ENCODE data around the gene NKAIN1.
"Not testable (repeated sequence)": the region's sequence is repeated elsewhere in the genome, so short reads cannot be mapped to it uniquely, and the experiment has no call there.

The NKAIN1 gene
- 0 reads per million in 2 donors for total RNA-seq

- no peak for DNase-seq
Measured at GRCh38 chr1:31239653-31240241, at the start of gene NKAIN1. TSS of gene NKAIN1 (minus strand) at chr1:31239887. CDS start at chr1:31239547, 340 bp downstream.

DNA sequence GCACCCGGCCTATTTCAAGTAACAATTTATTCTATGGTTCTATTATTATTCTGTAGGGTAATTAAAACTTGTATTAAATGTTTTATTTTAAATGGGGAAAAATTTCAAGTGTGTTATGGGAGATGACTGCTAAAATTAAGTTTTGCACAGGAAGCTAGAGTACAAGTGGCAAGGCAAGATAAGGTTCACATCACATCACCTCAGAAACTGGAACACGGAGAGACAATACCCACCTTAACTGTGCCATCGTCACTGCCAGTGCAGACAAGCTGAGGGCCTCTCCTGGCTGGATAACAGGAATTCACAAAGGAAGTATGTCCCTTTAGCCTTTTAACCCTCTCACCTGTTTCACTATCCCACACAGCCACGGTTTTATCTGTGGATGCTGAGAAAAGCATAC is 49.3 kb upstream of the NKAIN1 start:
- no peak for DNase-seq

DNA sequence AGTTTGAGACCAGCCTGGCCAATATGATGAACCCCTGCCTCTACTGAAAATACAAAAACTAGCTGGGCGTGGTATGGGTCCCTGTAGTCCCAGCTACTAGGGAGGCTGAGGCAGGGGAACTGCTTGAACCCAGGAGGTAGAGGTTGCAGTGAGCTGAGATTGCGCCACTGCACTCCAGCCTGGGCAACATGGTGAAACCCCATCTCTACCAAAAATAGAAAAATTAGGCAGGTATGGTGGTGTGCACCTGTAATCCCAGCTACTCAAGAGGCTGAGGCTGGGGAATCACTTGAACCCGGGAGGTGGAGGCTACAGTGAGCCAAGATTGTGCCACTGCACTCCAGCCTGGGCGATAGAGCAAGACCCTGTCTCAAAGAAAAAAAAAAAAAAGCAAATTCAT is 48.1 kb upstream of the NKAIN1 start:
- not testable (repeated sequence) for DNase-seq

- DNase-seq, result not testable (repeated sequence)
Measured at GRCh38 chr1:31282426-31282825, 42.7 kb upstream of the NKAIN1 start.

DNA sequence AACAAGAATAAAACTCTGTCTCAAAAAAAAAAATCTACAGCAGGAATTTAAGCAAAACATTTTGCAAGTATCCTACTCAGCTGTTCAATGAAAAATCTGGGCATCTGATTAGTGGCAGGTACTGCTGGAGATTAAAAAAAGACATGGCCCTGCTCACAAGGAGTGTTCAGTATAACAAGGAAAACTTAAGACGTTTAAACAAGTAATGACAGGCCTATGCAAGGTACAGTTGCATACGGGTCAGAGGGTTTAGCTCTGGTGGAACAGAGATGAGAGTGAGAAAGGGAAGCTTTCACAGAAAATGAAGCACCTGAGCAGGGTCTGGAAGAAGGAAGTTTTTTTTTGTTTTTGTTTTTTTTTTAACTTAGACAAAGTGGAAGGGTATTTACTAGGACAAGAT is 33.9 kb upstream of the NKAIN1 start:
- no peak for DNase-seq

GRCh38 chr1:31272369-31272768 is 32.7 kb upstream of the NKAIN1 start:
- DNase-seq, result no peak

GRCh38 chr1:31266547-31266946 is 26.9 kb upstream of the NKAIN1 start:
- DNase-seq, result no peak

DNA sequence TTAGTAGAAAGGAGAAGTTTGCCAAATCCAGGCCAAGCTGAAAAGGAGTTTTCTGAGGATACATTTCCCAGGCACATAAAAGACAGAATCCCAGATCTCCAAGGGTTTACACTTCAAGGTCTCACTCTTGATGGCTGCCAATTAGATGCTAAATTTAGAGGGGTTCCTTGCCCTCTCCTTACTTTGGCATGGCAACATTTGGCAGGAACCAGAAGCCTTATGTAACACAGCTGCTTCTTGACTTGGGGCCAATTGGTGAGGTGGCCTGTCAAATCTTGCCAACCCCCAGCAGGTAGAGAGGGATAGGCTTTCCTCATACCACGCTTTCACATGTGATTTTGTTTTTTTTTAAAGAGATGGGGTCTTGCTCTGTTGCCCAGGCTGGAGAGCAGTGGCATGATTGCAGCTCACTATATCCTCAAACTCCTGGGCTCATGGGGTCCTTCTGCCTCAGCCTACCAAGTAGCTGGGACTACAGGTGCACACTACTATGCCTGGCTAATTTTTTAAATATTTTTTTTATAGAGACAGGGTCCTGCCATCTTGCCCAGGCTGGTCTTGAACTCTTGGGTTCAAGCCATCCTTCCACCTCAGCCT is 25.2 kb upstream of the NKAIN1 start:
- no peak for DNase-seq

DNA sequence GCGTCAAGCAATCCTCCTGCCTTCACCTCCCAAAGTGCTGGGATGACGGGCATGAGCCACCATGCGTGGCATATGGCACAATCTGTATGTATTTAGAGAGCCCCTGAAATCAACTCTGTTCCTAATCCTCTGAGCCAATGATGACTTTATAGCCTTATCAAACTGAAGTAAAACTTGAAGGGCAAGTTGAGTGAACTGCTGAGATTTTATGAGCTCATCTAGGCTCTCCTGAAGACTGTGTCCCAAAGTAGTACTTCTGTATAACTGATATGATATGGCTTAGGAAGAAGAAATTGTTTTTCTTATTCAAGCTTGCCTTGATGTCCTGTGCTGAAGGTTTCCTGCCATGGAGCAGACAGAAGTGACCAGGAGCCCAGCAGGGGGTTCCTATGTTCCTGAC is 23.7 kb upstream of the NKAIN1 start:
- no peak for DNase-seq

- not testable (repeated sequence) for DNase-seq
Measured at GRCh38 chr1:31262393-31262792, 22.7 kb upstream of the NKAIN1 start.

DNA sequence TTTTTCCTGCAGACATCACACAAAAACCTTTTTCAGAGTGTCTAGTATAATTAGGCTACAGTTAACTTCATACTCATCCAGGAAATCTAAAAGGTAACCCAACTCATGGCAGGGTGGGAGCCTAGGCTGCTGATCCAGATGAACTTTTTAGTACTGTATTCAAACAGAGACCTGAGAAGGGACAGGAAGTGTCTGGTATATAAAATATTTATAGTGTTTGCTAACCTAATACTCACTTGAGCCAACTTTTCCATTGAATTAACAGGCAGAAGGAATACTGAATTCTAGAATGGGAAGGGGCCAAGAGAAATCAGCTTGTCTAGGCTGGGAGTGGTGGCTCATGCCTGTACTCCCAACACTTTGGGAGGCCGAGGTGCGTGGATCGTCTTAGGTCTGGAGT is 22.2 kb upstream of the NKAIN1 start:
- DNase-seq, result no peak

GRCh38 chr1:31259746-31260145 is 20.1 kb upstream of the NKAIN1 start:
- DNase-seq, result no peak

DNA sequence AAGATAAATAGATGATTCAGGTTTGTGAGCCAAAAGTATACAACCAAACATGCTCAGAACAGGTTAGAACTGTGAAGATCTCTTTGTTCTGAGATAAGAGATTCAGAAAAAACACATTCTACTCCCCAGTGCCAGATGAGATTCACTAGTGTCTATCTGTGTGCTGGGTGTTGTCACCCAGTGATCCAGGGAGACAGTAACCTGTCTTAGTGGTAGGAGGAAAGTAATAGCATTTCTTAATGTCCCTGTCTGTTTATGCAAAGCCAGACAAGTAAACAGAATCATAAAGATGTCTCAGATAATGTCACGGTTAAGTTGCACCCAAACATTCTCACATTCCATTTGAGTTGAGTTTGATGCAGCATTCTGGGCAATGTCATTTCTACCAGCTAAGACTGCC is 18.9 kb upstream of the NKAIN1 start:
- no peak for DNase-seq

DNA sequence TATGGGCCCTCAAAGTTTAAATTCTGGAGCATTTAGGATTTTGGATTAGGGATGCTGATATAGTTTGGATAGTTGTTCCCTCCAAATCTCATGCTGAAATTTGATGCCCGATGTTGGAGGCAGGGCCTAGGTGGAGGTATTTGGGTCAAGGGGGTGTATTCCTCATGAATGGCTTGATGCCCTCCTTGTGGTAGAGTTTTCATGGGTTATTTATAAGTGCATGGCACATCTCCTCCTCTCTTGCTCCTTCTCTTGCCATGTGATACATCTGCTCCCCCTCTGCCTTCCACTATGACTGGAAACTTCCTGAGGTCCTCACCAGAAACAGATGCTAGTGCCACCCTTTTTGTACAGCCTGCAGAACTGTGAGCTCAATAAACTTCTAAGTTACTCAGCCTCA is 17.5 kb upstream of the NKAIN1 start:
- no peak for DNase-seq

DNA sequence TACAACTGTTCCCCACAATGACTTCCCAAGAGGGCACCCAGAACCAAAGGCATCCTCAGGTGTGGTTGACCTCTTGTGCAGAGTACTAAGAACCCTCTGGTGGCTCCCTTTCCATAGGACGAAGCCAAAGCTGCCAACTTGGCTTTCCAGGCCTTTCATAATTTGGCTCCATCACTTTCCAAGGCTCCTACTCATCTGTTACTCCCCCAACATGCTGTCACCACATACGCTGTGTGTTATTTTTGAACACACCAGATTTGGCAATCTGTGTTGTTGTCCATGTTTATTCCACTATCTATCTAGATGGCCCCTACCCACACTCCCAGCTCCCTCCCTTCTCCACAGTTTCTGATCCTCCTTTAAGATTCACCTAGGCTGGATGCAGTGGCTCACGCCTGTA is 10.2 kb upstream of the NKAIN1 start:
- no peak for DNase-seq

DNA sequence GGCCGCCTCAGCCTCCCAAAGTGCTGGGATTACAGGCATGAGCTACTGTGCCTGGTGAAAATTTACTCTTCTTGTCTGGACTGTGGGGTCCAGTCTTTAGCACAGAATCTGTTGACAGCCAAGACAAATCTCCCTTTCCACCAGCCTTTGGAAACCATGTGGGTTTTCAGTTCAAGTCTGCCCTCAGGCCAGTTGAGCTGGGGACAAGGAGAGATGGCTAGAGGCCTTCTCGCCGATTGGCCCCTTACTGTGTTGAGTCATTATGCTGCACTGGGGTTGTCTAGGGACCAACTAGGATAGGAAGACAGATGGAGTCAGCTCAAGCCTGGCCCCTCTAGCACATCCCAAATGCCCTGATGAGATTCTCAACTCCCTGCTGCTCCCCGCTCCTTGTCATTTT is 8.6 kb upstream of the NKAIN1 start:
- DNase-seq, result no peak

DNA sequence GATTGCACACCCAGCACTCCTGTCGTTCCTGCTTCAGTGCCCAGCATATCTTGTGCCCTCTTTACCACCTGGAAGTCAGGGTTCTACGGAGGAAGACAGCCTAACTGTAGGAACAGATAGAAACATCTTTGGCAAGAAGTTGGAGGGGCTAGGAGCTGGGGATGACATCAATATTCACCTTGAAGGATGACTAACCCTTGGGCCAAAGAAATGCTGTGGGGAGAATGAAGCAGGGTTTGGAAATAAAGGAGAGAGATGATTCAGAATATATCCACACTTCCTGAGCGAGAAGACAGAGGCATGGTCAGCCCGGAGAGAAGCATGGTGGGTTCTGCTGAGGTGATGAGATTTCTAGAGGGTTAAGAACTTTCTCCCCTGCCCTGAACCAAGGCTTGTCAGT is 4.6 kb upstream of the NKAIN1 start:
- DNase-seq, result no peak

- no peak for DNase-seq
Measured at GRCh38 chr1:31243501-31244286, 4.0 kb upstream of the NKAIN1 start.

GRCh38 chr1:31241321-31241720 is 1.6 kb upstream of the NKAIN1 start:
- DNase-seq, result no peak

DNA sequence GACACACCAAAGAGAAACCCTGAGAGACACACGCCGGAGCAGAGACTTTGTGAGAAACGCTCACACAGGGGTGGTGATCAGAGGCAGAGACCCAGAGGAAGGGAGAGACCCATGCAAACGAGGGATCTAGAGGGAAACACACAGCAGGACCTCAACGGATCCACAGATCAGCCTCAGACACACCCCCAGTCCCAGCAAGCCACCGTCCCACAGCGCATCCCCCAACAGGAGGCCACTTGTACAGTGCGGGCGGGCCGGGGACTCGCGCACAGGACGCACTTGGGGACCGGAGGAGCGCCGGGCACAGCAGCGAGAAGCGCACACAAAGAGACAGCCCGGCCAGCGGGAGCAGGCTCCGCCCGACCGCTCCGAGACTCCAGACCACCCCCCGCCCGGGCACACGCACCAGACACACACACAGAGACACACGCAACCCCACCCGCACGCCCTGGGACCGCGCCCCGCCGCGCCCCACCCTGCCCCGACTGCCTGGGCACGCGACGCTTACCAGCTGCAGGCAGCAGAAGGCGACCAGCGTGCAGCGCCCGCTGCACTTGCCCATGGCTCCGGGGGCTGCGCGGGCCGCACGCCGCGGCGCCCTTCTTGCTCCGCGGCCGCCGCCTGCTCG is 587 bp downstream of the NKAIN1 start:
- DNase-seq, result no peak

GRCh38 chr1:31238612-31238985 is 1.1 kb downstream of the NKAIN1 start:
- DNase-seq, result no peak

DNA sequence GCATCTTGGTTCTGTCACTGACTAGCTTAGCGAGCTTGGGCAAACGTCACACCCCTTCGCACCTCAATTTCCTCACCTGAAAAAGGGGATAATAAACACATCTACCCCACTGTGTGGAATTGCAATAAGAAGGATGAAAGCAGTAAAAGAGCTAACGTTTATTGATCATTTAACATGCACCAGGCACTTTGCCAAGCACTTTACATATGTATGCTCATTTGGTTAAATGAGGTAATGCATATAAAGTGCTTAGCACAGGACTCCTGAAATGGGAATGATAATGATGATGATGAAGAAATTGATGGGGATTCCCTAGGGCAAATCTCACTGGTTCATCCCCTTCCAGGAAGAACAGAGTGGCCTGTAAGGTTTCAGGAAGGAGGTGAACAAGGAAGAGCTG is 4.8 kb downstream of the NKAIN1 start:
- no peak for DNase-seq

- no peak for DNase-seq
Measured at GRCh38 chr1:31234123-31234708, 5.5 kb downstream of the NKAIN1 start.

Measured in activated gamma-delta T cell (primary cell).